Gastroesophageal sphincter (tissue), 3 donors: Measurements from ENCODE around the gene ZNF77.
"Not testable (repeated sequence)": the region's sequence is repeated elsewhere in the genome, so short reads cannot be mapped to it uniquely, and the experiment has no call there.

ENCODE experiments used
- CTCF ChIP-seq, 4 experiments: fragments of 200-600 bp in 2 of 4; fragments of 450-650 bp in 2 of 4; sonication (generic) in 1 of 4; IDR thresholded peaks; one replicate each; pipeline ENCODE4 v1.5.1; 2017 to 2019; ENCODE audit warnings: antibody characterized with exemption in 4 of 4, mild to moderate bottlenecking in 2 of 4, moderate library complexity in 2 of 4
- EP300 ChIP-seq: sonication (generic); formaldehyde crosslinking; IDR thresholded peaks from one replicate; pipeline ENCODE4 v1.6.1; 2017; ENCODE audit warnings: antibody characterized with exemption, mild to moderate bottlenecking

GRCh38 chr19:2890531-2890930 lies 54.2 kb downstream of the ZNF77 start:
- TF ChIP-seq EP300; CTCF (IDR thresholded peaks at IDR 0.05): not testable (repeated sequence)
